T-helper 17 cell (primary cell): ENCODE measurements around the gene C1orf105. TPM values are rescaled to one million over a fixed set of nuclear protein-coding genes. Genes with fewer than 3 reads are reported as not detected.

Source experiments
- ATAC-seq: fragments of 150-1000 bp; cut with Tn5 transposase; 2 replicates; pipeline ENCODE4 v1.10.0; 2021; ENCODE audit warnings: mild to moderate bottlenecking, moderate library complexity
- DNase-seq, 3 donors: peaks; one replicate each; pipeline versions ENCODE4 v3.0.0 to v3.0.0-alpha.2; 2020 to 2021
- H3K9me3 ChIP-seq: one replicate; pipeline ENCODE4 v1.7.0; 2013; ENCODE audit warnings: low read length, mild to moderate bottlenecking; ENCODE audit not compliant: control insufficient read depth, poor library complexity, severe bottlenecking
- H3K27ac Mint-ChIP-seq: one replicate; pipeline ENCODE4 v1.8.0; 2022; ENCODE audit warnings: mild to moderate bottlenecking, moderate library complexity, mixed read lengths
- H3K27me3 Mint-ChIP-seq: one replicate; pipeline ENCODE4 v1.8.0; 2022; ENCODE audit warnings: mixed read lengths
- H3K36me3 Mint-ChIP-seq: one replicate; pipeline ENCODE4 v1.8.0; 2022; ENCODE audit warnings: low read depth, mixed read lengths
- H3K4me1 Mint-ChIP-seq: one replicate; pipeline ENCODE4 v1.8.0; 2022; ENCODE audit warnings: mild to moderate bottlenecking, mixed read lengths
- H3K4me3 Mint-ChIP-seq: one replicate; pipeline ENCODE4 v1.8.0; 2022; ENCODE audit warnings: mild to moderate bottlenecking, moderate library complexity, mixed read lengths
- total RNA-seq, 4 donors: library from RNA in 2 of 4; stranded (reverse) in 2 of 4; gene quantifications; one replicate each; pipeline ENCODE4 v1.2.3 and lab custom pipeline; 2022 to 2026

C1orf105 gene
- total RNA-seq, 2 donors from 2014 or later, result not detected

GRCh38 chr1:172457479-172458130 is 37.1 kb downstream of the C1orf105 start:
- peaks cover 2% of the 10 kb centered on the region for H3K4me1 Mint-ChIP-seq
- no peak overlapping the region for H3K27ac Mint-ChIP-seq
- peaks cover 4% of the 10 kb centered on the region for H3K36me3 Mint-ChIP-seq

DNA sequence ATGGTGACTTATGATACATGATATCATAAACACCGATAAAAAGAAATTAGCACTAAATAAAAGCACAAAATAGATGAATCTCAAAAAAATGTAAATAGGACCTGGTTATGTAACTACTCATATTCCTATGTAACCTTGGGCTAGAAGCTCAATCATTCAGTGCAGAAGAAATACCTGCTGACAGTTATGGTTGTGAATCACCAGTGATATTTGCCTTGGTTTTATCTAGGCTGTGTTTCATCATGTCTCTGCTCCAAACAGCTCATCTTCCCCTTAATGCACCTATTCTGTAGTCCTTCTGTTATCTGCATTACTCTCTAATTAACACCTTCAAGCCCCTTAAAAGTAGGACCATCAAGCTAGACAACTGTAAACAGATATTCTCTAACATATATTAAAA is 39.7 kb downstream of the C1orf105 start:
- ATAC-seq (no peak), DNase-seq (no peak)
- Mint-ChIP-seq H3K27me3 (peaks cover 26% of the 10 kb centered on the region), H3K27ac (no peak overlapping the region), H3K4me3 (no peak overlapping the region), H3K36me3 (peaks cover 4% of the 10 kb centered on the region), H3K4me1 (no peaks in the 10 kb centered on the region)
- H3K9me3 ChIP-seq, result no peaks in the 10 kb centered on the region

More at GRCh38 chr1:172457479-172458130, 37.1 kb downstream of the C1orf105 start:
- no peak overlapping the region for H3K4me3 Mint-ChIP-seq
- ATAC-seq (no peak), DNase-seq (no peak)
- peaks cover 38% of the 10 kb centered on the region for H3K27me3 Mint-ChIP-seq
- no peaks in the 10 kb centered on the region for H3K9me3 ChIP-seq

- ATAC-seq (no peak), DNase-seq (no peak)
- Mint-ChIP-seq H3K36me3 (peaks cover 4% of the 10 kb centered on the region), H3K4me3 (no peak overlapping the region), H3K27ac (no peak overlapping the region), H3K4me1 (no peaks in the 10 kb centered on the region), H3K27me3 (peaks cover 21% of the 10 kb centered on the region)
- no peaks in the 10 kb centered on the region for H3K9me3 ChIP-seq
Observed at GRCh38 chr1:172460887-172461315, 40.4 kb downstream of the C1orf105 start.

DNA sequence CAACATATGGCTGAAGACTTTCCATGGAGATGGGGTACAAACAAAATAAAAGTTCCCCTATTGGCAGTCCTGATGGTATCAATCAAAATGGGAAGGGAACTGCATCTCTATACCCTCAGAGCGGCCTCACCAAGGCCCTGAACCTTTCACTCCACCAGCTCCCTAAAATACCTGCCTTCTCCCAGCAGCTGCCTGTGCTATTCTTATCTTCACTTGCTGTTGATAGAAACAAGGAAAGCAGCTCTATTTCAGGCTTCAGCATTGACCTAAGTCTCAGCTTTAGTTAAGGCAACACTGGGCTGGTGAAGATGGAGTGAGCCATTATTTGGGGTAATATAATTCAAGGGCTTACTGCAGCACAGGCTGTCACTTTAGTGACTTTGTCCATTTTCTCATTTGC is 45.1 kb downstream of the C1orf105 start:
- no peak for ATAC-seq
- Mint-ChIP-seq H3K27ac (no peak overlapping the region), H3K27me3 (peaks cover 8% of the 10 kb centered on the region), H3K4me1 (no peaks in the 10 kb centered on the region), H3K4me3 (no peak overlapping the region), H3K36me3 (no peaks in the 10 kb centered on the region)
- H3K9me3 ChIP-seq, result no peaks in the 10 kb centered on the region
- no peak for DNase-seq

DNA sequence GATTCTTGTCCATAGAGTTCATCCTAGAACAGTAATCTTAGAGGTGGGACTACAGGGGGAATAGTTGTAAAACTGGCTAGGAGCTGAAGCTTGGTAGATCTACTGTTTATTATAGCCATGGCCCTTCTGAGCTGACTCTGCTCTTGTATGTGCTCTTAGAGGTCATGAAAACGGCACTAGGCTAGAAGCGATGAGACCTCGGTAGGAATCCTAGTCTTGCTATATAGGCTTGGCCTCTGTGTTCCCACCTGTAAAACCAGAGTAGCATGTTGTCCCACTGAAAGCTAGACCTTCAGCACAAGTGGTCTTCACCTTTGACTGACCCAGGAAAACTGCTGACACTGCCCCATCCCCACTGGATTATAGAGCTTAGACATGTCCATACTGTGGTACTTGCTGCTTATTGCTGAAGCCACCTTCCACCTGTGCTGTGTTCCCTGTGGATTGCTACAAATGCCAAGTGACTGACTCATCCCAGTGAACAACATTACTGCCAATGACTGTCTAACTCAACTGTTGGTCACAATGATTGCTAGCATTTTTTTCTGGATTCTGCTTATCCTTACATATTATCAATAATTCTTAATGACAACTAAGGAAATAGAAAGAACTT is 46.4 kb downstream of the C1orf105 start:
- Mint-ChIP-seq H3K27me3 (peaks cover 8% of the 10 kb centered on the region), H3K36me3 (no peaks in the 10 kb centered on the region), H3K4me1 (no peaks in the 10 kb centered on the region), H3K27ac (no peak overlapping the region), H3K4me3 (no peak overlapping the region)
- DNase-seq, result no peak
- ATAC-seq, result no peak
- no peaks in the 10 kb centered on the region for H3K9me3 ChIP-seq

- H3K9me3 ChIP-seq, result no peaks in the 10 kb centered on the region
- Mint-ChIP-seq H3K27me3 (peaks cover 13% of the 10 kb centered on the region), H3K36me3 (no peaks in the 10 kb centered on the region), H3K4me3 (no peak overlapping the region), H3K4me1 (no peaks in the 10 kb centered on the region), H3K27ac (no peak overlapping the region)
- DNase-seq, result no peak
- no peak for ATAC-seq
Observed at GRCh38 chr1:172467446-172467845, 47.0 kb downstream of the C1orf105 start.

GRCh38 chr1:172468296-172468695 is 47.8 kb downstream of the C1orf105 start:
- no peak overlapping the region for H3K4me3 Mint-ChIP-seq
- H3K36me3 Mint-ChIP-seq, result no peaks in the 10 kb centered on the region
- peaks cover 18% of the 10 kb centered on the region for H3K27me3 Mint-ChIP-seq
- DNase-seq (no peak), ATAC-seq (no peak)
- H3K9me3 ChIP-seq, result no peaks in the 10 kb centered on the region
- no peaks in the 10 kb centered on the region for H3K4me1 Mint-ChIP-seq
- H3K27ac Mint-ChIP-seq, result no peak overlapping the region

DNA sequence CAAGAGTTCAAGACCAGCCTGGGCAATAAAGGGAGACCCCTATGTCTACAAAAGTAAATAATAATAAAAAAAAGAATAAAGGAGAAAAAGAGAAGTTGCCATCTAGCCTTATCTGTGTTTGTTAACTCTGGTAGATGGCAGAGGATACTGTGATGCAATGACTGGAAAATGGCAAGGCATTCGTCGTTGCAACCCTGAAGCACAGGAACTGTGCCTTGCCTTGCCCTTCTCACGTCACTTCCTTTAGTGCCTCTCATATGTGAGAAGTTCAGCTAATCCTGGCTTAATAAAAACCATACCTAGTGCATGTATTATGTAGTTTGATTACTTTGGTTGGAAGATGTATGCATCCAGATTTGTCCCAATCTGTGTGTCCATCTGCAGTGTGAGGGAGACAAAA is 49.2 kb downstream of the C1orf105 start:
- no peak overlapping the region for H3K4me3 Mint-ChIP-seq
- DNase-seq (no peak), ATAC-seq (no peak)
- H3K27ac Mint-ChIP-seq, result no peak overlapping the region
- no peaks in the 10 kb centered on the region for H3K9me3 ChIP-seq
- no peaks in the 10 kb centered on the region for H3K4me1 Mint-ChIP-seq
- H3K27me3 Mint-ChIP-seq, result peaks cover 21% of the 10 kb centered on the region
- H3K36me3 Mint-ChIP-seq, result no peaks in the 10 kb centered on the region

- H3K27ac Mint-ChIP-seq, result no peak overlapping the region
- H3K36me3 Mint-ChIP-seq, result no peaks in the 10 kb centered on the region
- peaks cover 21% of the 10 kb centered on the region for H3K27me3 Mint-ChIP-seq
- H3K4me1 Mint-ChIP-seq, result no peaks in the 10 kb centered on the region
- DNase-seq (no peak), ATAC-seq (no peak)
- H3K9me3 ChIP-seq, result no peaks in the 10 kb centered on the region
- H3K4me3 Mint-ChIP-seq, result no peak overlapping the region
Observed at GRCh38 chr1:172470149-172470548, 49.7 kb downstream of the C1orf105 start.

DNA sequence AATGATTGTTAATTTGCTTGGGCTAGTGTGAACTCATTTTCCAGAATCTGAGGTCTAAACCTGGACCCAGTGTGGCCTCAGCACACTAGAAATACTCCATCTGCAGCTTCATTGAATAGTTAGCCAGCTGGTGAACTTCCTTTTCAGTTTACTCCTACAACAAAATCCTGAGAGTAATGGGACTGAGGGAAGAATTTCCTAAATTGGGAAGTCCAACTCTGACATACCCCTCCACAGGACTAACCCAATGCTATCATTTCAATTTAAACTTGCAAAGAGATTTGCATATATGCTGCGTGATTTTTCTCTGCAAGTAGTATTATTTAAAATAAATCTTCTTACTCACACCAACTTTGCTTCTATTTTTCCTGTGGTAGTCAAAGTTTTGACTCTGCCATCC is 51.2 kb downstream of the C1orf105 start:
- peaks cover 21% of the 10 kb centered on the region for H3K27me3 Mint-ChIP-seq
- no peak overlapping the region for H3K27ac Mint-ChIP-seq
- DNase-seq, result no peak
- no peak overlapping the region for H3K4me3 Mint-ChIP-seq
- no peak for ATAC-seq
- H3K36me3 Mint-ChIP-seq, result no peaks in the 10 kb centered on the region
- H3K4me1 Mint-ChIP-seq, result no peaks in the 10 kb centered on the region
- no peaks in the 10 kb centered on the region for H3K9me3 ChIP-seq

- no peaks in the 10 kb centered on the region for H3K9me3 ChIP-seq
- DNase-seq, result no peak
- H3K4me3 Mint-ChIP-seq, result no peak overlapping the region
- no peak for ATAC-seq
- no peaks in the 10 kb centered on the region for H3K4me1 Mint-ChIP-seq
- peaks cover 21% of the 10 kb centered on the region for H3K27me3 Mint-ChIP-seq
- H3K27ac Mint-ChIP-seq, result no peak overlapping the region
- H3K36me3 Mint-ChIP-seq, result no peaks in the 10 kb centered on the region
Observed at GRCh38 chr1:172472495-172472894, 52.0 kb downstream of the C1orf105 start.

DNA sequence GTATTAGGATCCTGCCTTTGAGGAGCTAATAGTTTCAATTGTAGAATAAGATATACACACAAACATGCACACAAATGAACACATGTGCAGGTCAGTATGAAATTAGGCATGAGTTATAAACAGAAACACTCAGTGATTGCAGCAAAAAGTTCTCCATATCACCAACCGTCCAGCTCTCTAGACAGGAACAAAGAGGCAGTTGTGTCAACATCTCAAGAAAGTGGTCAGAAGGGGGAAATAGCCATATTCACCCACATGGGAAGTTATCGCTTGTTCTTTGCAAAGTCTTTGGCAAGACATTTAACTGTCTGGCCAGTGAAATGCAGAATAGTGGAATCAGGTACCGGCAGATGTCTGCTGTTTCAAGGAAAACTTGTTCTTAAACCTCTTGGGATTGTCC is 52.8 kb downstream of the C1orf105 start:
- DNase-seq (no peak), ATAC-seq (no peak)
- no peaks in the 10 kb centered on the region for H3K36me3 Mint-ChIP-seq

DNA sequence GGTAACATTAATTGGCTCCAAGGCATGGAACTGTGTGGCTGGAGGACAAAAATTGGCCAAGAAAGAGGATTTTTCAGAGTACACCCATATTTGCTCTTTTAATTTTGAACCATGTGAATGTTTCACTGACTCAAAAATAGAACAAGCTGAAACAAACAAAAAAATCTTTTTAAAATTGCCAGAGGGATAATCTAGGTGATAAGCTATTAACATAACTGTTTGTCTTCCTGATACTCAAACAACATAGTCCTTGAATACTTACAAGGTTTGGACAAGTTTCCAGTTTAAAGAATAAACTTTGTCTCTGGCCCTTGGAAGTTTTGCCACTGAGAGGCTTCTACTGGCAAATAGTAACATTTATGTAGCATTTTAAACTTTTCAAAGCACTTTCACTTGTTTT is 53.4 kb downstream of the C1orf105 start:
- Mint-ChIP-seq H3K4me1 (no peaks in the 10 kb centered on the region), H3K36me3 (peaks cover 3% of the 10 kb centered on the region), H3K4me3 (no peak overlapping the region), H3K27me3 (peaks cover 18% of the 10 kb centered on the region), H3K27ac (no peak overlapping the region)
- H3K9me3 ChIP-seq, result no peaks in the 10 kb centered on the region
- DNase-seq, result no peak
- no peak for ATAC-seq

More for the DNA sequence above, 52.8 kb downstream of the C1orf105 start:
- H3K9me3 ChIP-seq, result no peaks in the 10 kb centered on the region
- Mint-ChIP-seq H3K27ac (no peak overlapping the region), H3K4me3 (no peak overlapping the region), H3K27me3 (peaks cover 19% of the 10 kb centered on the region), H3K4me1 (no peaks in the 10 kb centered on the region)

GRCh38 chr1:172476218-172476811 is 55.8 kb downstream of the C1orf105 start:
- H3K4me1 Mint-ChIP-seq, result peaks cover 7% of the 10 kb centered on the region
- H3K27ac Mint-ChIP-seq, result no peak overlapping the region
- H3K27me3 Mint-ChIP-seq, result peaks cover 32% of the 10 kb centered on the region
- H3K4me3 Mint-ChIP-seq, result no peak overlapping the region
- H3K9me3 ChIP-seq, result no peaks in the 10 kb centered on the region
- no peak for DNase-seq
- peaks cover 5% of the 10 kb centered on the region for H3K36me3 Mint-ChIP-seq
- ATAC-seq, result no peak
